MM.1S (cell line): Measurements from ENCODE around the gene MACROD2.

Source experiments
- DNase-seq: peaks from one replicate; pipeline ENCODE4 v3.0.0-alpha.2; 2015
- H2AFZ ChIP-seq: fragments of 300-600 bp; sonication (generic); 2 replicates; pipeline ENCODE4 v1.6.0; 2016; ENCODE audit warnings: antibody characterized with exemption, low read length
- H3F3A ChIP-seq: fragments of 300-600 bp; sonication (generic); 2 replicates; pipeline ENCODE4 v1.6.1; 2016; ENCODE audit warnings: mild to moderate bottlenecking, antibody characterized with exemption, low read length, moderate library complexity, mixed read lengths; ENCODE audit not compliant: insufficient read depth
- H3K27ac ChIP-seq: fragments of 300-600 bp; sonication (generic); 2 replicates; pipeline ENCODE4 v1.5.1; 2016; ENCODE audit warnings: mild to moderate bottlenecking, low read length
- H3K27me3 ChIP-seq: fragments of 300-600 bp; sonication (generic); replicated peaks from 2 replicates; pipeline ENCODE4 v1.6.0; 2016; ENCODE audit warnings: low read length; ENCODE audit not compliant: insufficient read depth
- H3K36me3 ChIP-seq: fragments of 300-600 bp; sonication (generic); replicated peaks from 2 replicates; pipeline ENCODE4 v1.6.1; 2016; ENCODE audit warnings: mild to moderate bottlenecking, low read length, mixed read lengths; ENCODE audit not compliant: insufficient read depth
- H3K4me1 ChIP-seq: fragments of 300-600 bp; sonication (generic); 2 replicates; pipeline ENCODE4 v1.6.1; 2016; ENCODE audit warnings: low read length, mixed read lengths
- H3K4me2 ChIP-seq: fragments of 300-600 bp; sonication (generic); 2 replicates; pipeline ENCODE4 v1.6.0; 2016; ENCODE audit warnings: low read depth, low read length
- H3K4me3 ChIP-seq: fragments of 300-600 bp; sonication (generic); 2 replicates; pipeline ENCODE4 v1.5.1; 2016; ENCODE audit warnings: low read length, mixed read lengths
- H3K79me2 ChIP-seq: fragments of 300-600 bp; sonication (generic); 2 replicates; pipeline ENCODE4 v1.6.1; 2016; ENCODE audit warnings: mixed run types, low read length, mixed read lengths
- H3K9ac ChIP-seq: fragments of 300-600 bp; sonication (generic); 2 replicates; pipeline ENCODE4 v1.6.1; 2016; ENCODE audit warnings: low read length, mixed read lengths
- H3K9me2 ChIP-seq: fragments of 300-600 bp; sonication (generic); replicated peaks from 2 replicates; pipeline ENCODE4 v1.6.1; 2016; ENCODE audit warnings: mild to moderate bottlenecking, low read length, mixed read lengths; ENCODE audit not compliant: insufficient read depth
- H3K9me3 ChIP-seq: fragments of 300-600 bp; sonication (generic); replicated peaks from 2 replicates; pipeline ENCODE4 v1.6.1; 2016; ENCODE audit warnings: mild to moderate bottlenecking, low read length, mixed read lengths; ENCODE audit not compliant: insufficient read depth
- H4K20me1 ChIP-seq: fragments of 300-600 bp; sonication (generic); 2 replicates; pipeline ENCODE4 v1.6.1; 2016; ENCODE audit warnings: mild to moderate bottlenecking, low read length, moderate library complexity, mixed read lengths; ENCODE audit not compliant: insufficient read depth
- EZH2 ChIP-seq: fragments of 300-600 bp; sonication (generic); optimal IDR thresholded peaks from 2 replicates; pipeline ENCODE3; 2017; ENCODE audit warnings: low read depth, mild to moderate bottlenecking, antibody characterized with exemption, low read length, mixed read lengths
- EZH2phosphoT487 ChIP-seq: fragments of 300-600 bp; sonication (generic); IDR thresholded peaks from 2 replicates; pipeline ENCODE4 v1.6.1; 2018; ENCODE audit warnings: antibody characterized with exemption, low read length
- TF ChIP-seq, protein P1 (sequence below): fragments of 300-600 bp; sonication (generic); IDR thresholded peaks from 2 replicates; pipeline ENCODE4 v1.5.1; 2016; ENCODE audit warnings: antibody characterized with exemption, low read length, mixed read lengths

Gene MACROD2

DNA sequence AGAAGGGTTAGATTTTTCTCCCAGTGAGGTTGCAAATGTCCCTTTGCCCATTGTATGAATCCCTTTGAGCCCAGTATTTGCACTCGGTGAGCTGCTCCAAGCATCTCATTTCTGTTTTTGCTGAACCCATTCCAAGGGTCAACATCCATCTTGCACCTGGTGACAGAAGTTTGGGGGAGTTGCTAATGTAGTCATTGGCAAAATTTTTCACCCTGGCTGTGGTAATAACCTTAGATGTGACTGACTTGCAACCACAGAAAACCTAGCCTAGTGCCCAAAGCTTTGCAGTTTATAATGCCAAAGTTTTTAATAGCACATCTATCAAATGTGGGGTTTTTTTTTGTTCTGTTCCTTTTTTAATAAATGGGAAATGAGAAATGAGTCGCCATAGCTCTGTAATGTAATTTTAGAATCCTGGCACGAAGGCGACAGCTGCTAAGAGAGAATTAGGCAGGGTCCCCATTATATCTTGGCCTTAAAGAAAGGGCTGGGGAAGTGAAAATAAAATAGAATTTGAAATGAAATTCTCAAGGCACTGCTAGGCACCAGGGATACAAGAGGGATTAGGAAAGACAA is 1895.2 kb downstream of the MACROD2 start:
- no peaks in the 10 kb centered on the region for H3K4me1 ChIP-seq
- no peak overlapping the region for H3K9ac ChIP-seq
- H3K27ac ChIP-seq, result no peak overlapping the region
- no peak for DNase-seq
- H3K79me2 ChIP-seq, result no peaks in the 10 kb centered on the region
- no peaks in the 10 kb centered on the region for H3F3A ChIP-seq
- H3K27me3 ChIP-seq, result no peaks in the 10 kb centered on the region
- H3K9me2 ChIP-seq, result no peaks in the 10 kb centered on the region
- H2AFZ ChIP-seq, result no peak overlapping the region
- no peaks in the 10 kb centered on the region for H4K20me1 ChIP-seq
- TF ChIP-seq, protein P1, sequence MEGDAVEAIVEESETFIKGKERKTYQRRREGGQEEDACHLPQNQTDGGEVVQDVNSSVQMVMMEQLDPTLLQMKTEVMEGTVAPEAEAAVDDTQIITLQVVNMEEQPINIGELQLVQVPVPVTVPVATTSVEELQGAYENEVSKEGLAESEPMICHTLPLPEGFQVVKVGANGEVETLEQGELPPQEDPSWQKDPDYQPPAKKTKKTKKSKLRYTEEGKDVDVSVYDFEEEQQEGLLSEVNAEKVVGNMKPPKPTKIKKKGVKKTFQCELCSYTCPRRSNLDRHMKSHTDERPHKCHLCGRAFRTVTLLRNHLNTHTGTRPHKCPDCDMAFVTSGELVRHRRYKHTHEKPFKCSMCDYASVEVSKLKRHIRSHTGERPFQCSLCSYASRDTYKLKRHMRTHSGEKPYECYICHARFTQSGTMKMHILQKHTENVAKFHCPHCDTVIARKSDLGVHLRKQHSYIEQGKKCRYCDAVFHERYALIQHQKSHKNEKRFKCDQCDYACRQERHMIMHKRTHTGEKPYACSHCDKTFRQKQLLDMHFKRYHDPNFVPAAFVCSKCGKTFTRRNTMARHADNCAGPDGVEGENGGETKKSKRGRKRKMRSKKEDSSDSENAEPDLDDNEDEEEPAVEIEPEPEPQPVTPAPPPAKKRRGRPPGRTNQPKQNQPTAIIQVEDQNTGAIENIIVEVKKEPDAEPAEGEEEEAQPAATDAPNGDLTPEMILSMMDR, result no peak
- TF ChIP-seq EZH2 (no peak), EZH2phosphoT487 (no peak)
- H3K4me2 ChIP-seq, result no peak overlapping the region
- H3K36me3 ChIP-seq, result no peaks in the 10 kb centered on the region
- no peaks in the 10 kb centered on the region for H3K9me3 ChIP-seq
- no peak overlapping the region for H3K4me3 ChIP-seq

GRCh38 chr20:15895126-15895525 is 1899.8 kb downstream of the MACROD2 start:
- no peaks in the 10 kb centered on the region for H3K9me2 ChIP-seq
- no peaks in the 10 kb centered on the region for H4K20me1 ChIP-seq
- no peak overlapping the region for H3K4me3 ChIP-seq
- H3K27ac ChIP-seq, result no peak overlapping the region
- TF ChIP-seq EZH2phosphoT487, result no peak
- TF ChIP-seq EZH2, result no peak
- TF ChIP-seq, protein P1, result no peak
- H3K79me2 ChIP-seq, result no peaks in the 10 kb centered on the region
- H2AFZ ChIP-seq, result no peak overlapping the region
- H3K9ac ChIP-seq, result no peak overlapping the region
- no peak overlapping the region for H3K4me2 ChIP-seq
- H3K27me3 ChIP-seq, result no peaks in the 10 kb centered on the region
- H3K4me1 ChIP-seq, result no peaks in the 10 kb centered on the region
- DNase-seq, result no peak
- no peaks in the 10 kb centered on the region for H3K9me3 ChIP-seq
- H3K36me3 ChIP-seq, result no peaks in the 10 kb centered on the region
- no peaks in the 10 kb centered on the region for H3F3A ChIP-seq

DNA sequence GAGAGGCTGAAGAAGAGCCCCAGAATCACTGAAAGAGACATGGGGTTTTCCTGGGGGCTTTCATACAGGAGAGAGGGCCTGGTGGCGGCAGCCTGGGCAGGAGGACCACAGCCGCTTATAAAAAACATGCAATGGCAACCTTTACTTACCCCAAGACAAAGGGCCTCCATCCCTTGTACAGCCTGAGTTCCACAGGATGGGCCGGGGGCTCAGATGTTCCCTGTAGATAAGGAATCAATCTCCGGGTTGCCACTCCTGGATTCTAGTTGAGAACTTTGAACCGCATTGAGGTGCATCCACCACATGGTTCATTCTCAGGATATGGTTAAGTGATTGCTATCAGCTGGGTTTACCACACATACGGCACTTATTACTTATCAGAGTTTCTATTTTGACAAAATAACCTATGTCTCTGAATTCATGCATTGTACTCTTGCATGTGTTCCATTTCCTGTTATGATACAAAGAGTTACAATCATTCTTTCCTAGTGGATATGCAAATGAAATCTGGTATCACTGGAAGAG is 1900.3 kb downstream of the MACROD2 start:
- Histone ChIP-seq H3K4me3 (no peak overlapping the region), H3K36me3 (no peaks in the 10 kb centered on the region), H3K9me3 (no peaks in the 10 kb centered on the region), H3K4me1 (no peaks in the 10 kb centered on the region), H3F3A (no peaks in the 10 kb centered on the region), H2AFZ (no peak overlapping the region), H3K4me2 (no peak overlapping the region), H3K9ac (no peak overlapping the region), H3K27me3 (no peaks in the 10 kb centered on the region), H3K79me2 (no peaks in the 10 kb centered on the region), H4K20me1 (no peaks in the 10 kb centered on the region), H3K27ac (no peak overlapping the region), H3K9me2 (no peaks in the 10 kb centered on the region)
- no peak for DNase-seq
- TF ChIP-seq EZH2 (no peak), EZH2phosphoT487 (no peak)
- TF ChIP-seq, protein P1, result no peak
